ENCODE measurements around the gene ZNF221.
"Not testable (repeated sequence)": the region's sequence is repeated elsewhere in the genome, so short reads cannot be mapped to it uniquely, and the experiment has no call there.

ZNF221 gene

GRCh38 chr19:43941209-43941608 is 9.8 kb upstream of the ZNF221 start:
- TF ChIP-seq, protein P1, sequence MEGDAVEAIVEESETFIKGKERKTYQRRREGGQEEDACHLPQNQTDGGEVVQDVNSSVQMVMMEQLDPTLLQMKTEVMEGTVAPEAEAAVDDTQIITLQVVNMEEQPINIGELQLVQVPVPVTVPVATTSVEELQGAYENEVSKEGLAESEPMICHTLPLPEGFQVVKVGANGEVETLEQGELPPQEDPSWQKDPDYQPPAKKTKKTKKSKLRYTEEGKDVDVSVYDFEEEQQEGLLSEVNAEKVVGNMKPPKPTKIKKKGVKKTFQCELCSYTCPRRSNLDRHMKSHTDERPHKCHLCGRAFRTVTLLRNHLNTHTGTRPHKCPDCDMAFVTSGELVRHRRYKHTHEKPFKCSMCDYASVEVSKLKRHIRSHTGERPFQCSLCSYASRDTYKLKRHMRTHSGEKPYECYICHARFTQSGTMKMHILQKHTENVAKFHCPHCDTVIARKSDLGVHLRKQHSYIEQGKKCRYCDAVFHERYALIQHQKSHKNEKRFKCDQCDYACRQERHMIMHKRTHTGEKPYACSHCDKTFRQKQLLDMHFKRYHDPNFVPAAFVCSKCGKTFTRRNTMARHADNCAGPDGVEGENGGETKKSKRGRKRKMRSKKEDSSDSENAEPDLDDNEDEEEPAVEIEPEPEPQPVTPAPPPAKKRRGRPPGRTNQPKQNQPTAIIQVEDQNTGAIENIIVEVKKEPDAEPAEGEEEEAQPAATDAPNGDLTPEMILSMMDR (IDR thresholded peaks at IDR 0.05; ENCODE audit: low read depth, low read length): no peak
- Histone ChIP-seq H3K4me3 (ENCODE audit: low read depth, low read length) (no peak overlapping the region), H3K36me3 (no peaks in the 10 kb centered on the region), H3K4me1 (no peaks in the 10 kb centered on the region), H3K27me3 (peaks cover 13% of the 10 kb centered on the region), H3K9me3 (no peaks in the 10 kb centered on the region)
- DNase-seq: no peak

DNA sequence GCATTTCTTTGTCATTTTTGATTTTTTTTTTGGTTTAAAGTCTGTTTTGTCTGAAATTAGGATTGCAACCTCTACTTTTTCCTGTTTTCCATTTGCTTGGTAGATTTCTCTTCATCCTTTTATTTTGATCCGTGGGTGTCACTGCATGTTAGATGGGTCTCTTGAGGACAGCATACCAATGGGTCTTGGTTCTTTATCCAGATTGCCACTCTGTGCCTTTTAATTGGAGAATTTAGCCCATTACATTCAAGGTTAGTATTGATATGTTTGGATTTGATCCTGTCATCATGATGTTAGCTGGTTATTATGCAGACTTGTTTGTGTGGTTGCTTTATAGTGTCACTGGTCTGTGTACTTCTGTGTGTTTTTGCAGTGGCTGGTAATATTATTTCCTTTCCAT is 3.6 kb upstream of the ZNF221 start:
- H3K36me3 ChIP-seq; H3K9me3 ChIP-seq; H3K27me3 ChIP-seq; H3K4me3 ChIP-seq (ENCODE audit: low read depth, low read length); H3K4me1 ChIP-seq; DNase-seq: not testable (repeated sequence)

DNA sequence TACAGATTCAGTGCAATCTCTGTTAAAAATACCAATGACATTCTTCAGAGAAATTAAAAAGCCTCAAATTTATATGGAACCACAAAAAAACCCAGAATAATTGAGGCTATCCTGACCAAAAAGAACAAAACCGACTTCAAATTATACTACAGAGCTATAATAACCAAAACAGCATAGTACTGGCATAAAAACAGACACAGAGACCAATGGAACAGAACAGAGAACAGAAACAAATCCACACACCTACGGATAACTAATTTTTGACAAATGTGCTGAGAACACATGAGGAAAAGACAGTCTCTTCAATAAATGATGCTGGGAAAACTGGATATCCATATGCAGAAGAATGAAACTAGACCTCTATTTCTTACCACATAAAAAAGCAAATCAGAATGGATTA is 1.2 kb upstream of the ZNF221 start:
- H3K27me3 ChIP-seq; H3K4me3 ChIP-seq (ENCODE audit: low read depth, low read length); H3K4me1 ChIP-seq; DNase-seq; H3K9me3 ChIP-seq; H3K36me3 ChIP-seq: not testable (repeated sequence)

DNA sequence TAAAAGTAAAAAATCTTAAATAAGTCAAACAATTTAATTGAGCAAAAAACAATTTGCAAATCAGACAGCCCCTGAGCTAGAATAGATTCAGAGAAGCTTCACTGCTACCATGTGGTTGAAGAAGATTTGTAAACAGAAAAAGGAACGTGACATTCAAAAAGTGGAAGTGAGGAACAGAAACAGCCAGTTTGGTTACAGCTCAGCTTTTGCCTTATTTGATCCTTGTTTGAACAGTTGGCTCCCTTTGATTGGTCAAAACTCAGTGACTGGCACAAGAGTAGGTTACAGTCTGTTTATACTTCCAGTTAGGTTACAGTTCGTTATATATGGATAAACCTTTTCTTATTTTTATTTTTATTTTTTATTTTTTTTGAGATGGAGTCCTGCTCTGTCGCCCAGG is 5.8 kb downstream of the ZNF221 start:
- DNase-seq: no peak
- no peaks in the 10 kb centered on the region for H3K27me3 ChIP-seq
- no peaks in the 10 kb centered on the region for H3K4me1 ChIP-seq
- no peaks in the 10 kb centered on the region; the same call in 1 of the 2 replicates for H3K36me3 ChIP-seq
- no peak overlapping the region for H3K4me3 ChIP-seq (ENCODE audit: low read depth, low read length)
- TF ChIP-seq, protein P1 (IDR thresholded peaks at IDR 0.05; ENCODE audit: low read depth, low read length): no peak
- no peaks in the 10 kb centered on the region; the same call in 1 of the 2 replicates for H3K9me3 ChIP-seq

GRCh38 chr19:43957891-43958290 is 6.9 kb downstream of the ZNF221 start:
- Histone ChIP-seq H3K4me3 (ENCODE audit: low read depth, low read length) (no peak overlapping the region), H3K36me3 (no peaks in the 10 kb centered on the region; the same call in 1 of the 2 replicates), H3K9me3 (no peaks in the 10 kb centered on the region; the same call in none of the 2 replicates), H3K4me1 (no peaks in the 10 kb centered on the region), H3K27me3 (no peaks in the 10 kb centered on the region)
- DNase-seq: no peak
- TF ChIP-seq, protein P1 (IDR thresholded peaks at IDR 0.05; ENCODE audit: low read depth, low read length): no peak

DNA sequence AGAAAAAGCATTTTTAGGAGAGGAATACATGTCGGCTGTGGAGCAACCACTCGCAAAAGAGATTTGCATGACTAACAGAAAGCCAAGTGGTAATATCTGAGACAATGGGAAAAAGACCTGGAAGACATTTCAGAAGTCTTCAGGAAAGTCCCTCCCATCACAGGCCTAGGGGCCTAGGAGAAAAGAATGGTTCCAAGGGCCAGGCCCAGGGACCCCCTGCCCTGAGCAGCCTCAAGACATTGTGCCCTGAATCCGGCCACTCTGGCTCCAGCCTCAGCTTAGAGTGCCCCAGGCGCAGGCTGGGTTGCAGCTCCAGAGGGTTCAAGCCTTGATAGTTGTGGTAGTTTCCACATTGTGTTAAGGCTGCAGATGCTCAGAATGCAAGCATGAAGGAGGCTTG is 9.4 kb downstream of the ZNF221 start:
- H3K36me3 ChIP-seq: peaks cover 12% of the 10 kb centered on the region
- no peaks in the 10 kb centered on the region; the same call in 1 of the 2 replicates for H3K9me3 ChIP-seq
- no peaks in the 10 kb centered on the region for H3K27me3 ChIP-seq
- no peak for DNase-seq
- TF ChIP-seq, protein P1 (IDR thresholded peaks at IDR 0.05; ENCODE audit: low read depth, low read length): no peak
- no peak overlapping the region for H3K4me3 ChIP-seq (ENCODE audit: low read depth, low read length)
- H3K4me1 ChIP-seq: no peaks in the 10 kb centered on the region

DNA sequence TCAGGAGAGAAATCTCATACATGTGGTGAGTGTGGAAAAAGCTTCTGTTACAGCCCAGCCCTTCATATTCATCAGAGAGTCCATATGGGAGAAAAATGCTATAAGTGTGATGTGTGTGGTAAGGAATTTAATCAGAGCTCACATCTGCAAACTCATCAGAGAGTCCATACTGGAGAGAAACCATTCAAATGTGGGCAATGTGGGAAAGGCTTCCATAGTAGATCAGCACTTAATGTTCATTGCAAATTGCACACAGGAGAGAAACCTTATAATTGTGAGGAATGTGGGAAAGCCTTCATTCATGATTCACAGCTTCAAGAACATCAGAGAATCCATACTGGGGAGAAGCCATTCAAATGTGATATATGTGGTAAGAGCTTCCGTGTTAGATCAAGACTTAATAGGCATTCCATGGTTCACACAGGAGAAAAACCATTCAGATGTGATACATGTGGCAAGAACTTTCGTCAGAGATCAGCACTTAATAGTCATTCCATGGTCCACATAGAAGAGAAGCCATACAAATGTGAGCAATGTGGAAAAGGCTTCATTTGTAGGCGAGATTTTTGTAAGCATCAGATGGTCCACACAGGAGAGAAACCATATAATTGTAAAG is 15.2 kb downstream of the ZNF221 start:
- Histone ChIP-seq H3K9me3 (no peaks in the 10 kb centered on the region; the same call in none of the 2 replicates), H3K4me3 (ENCODE audit: low read depth, low read length) (no peak overlapping the region), H3K4me1 (no peaks in the 10 kb centered on the region), H3K27me3 (no peaks in the 10 kb centered on the region), H3K36me3 (peaks cover 60% of the 10 kb centered on the region)
- TF ChIP-seq, protein P1 (IDR thresholded peaks at IDR 0.05; ENCODE audit: low read depth, low read length): no peak
- DNase-seq: no peak

Measured in BE2C (cell line).